PC-3 (cell line): ENCODE results near the gene MED13L.

ENCODE experiments used
- EZH2 ChIP-seq: fragments of 300-600 bp; sonication (generic); IDR thresholded peaks from one replicate; pipeline ENCODE4 v1.6.1; 2017; ENCODE audit warnings: antibody characterized with exemption, mild to moderate bottlenecking, low read length; ENCODE audit not compliant: unreplicated experiment
- EZH2phosphoT487 ChIP-seq: fragments of 300-600 bp; sonication (generic); IDR thresholded peaks from 2 replicates; pipeline ENCODE4 v1.6.1; 2018; ENCODE audit warnings: mild to moderate bottlenecking, antibody characterized with exemption, low read length, borderline replicate concordance
- TF ChIP-seq, protein P1 (sequence below): fragments of 300-600 bp; sonication (generic); conservative IDR thresholded peaks from 2 replicates; pipeline ENCODE4 v1.5.1; 2017; ENCODE audit warnings: antibody characterized with exemption, low read depth, mild to moderate bottlenecking, low read length

DNA sequence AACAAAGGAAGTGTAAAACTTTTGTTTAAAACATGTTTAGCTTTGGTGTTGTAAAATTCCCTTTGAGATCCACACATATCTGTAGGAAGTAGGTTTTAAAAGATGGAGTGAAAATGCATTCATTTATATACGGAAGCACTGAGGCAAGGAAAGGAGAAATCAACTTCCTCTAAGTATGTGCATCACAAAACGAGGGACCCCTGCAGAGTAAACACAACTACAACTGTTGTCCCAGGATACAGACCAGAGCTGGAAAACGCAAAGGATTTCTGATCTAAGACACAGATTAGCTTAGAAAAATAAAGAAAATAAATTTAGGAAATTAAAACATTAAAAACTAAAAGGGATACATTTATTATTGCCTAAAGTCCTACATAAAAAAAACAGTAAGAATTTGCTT lies 297.6 kb downstream of the MED13L start:
- TF ChIP-seq EZH2 (no peak), EZH2phosphoT487 (no peak)
- TF ChIP-seq, protein P1, sequence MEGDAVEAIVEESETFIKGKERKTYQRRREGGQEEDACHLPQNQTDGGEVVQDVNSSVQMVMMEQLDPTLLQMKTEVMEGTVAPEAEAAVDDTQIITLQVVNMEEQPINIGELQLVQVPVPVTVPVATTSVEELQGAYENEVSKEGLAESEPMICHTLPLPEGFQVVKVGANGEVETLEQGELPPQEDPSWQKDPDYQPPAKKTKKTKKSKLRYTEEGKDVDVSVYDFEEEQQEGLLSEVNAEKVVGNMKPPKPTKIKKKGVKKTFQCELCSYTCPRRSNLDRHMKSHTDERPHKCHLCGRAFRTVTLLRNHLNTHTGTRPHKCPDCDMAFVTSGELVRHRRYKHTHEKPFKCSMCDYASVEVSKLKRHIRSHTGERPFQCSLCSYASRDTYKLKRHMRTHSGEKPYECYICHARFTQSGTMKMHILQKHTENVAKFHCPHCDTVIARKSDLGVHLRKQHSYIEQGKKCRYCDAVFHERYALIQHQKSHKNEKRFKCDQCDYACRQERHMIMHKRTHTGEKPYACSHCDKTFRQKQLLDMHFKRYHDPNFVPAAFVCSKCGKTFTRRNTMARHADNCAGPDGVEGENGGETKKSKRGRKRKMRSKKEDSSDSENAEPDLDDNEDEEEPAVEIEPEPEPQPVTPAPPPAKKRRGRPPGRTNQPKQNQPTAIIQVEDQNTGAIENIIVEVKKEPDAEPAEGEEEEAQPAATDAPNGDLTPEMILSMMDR = no peak
